ENCODE results near the gene ARHGAP4.

The ARHGAP4 gene
- 297 to 379 reads per million in 2 donors for total RNA-seq

DNA sequence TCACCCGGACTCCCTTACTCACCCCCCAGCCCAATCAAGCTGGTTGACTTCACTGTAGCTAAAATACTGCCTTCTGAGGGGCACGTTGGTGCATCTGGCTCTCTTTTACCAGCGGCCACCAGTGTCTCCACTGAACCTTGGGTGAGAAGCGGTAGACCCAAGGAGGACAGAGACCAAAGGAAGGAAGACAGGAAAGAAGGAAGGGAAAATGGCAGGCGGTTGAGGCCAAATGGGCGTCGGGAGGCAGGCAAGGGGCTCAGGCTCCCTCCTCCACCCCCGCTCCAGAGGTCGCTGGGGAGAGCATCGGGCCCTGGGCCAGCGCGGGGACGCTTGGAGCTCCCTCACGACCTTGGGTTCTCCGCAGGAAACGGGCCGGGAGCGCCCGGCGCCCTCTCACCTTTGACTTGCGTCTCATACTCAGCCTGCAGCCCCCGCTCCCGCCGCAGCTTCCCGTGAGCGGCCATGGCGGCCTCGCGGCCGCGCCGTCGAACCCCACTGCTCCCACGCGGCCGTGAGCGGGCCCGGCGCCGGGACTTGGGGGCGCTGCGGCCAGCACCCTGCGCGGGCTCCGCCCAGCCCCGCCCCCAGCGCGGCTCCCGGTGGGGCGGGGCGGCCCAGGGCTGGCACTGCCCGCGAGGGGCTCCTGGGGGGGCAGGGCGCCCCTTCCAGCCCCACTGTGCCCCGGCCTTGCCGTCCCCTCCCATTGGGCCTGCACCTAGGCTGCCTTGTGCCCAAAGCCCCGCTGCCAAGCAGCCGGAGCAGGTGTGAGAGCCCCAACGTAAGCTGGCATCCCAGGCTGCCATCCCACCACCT, at the start of gene ARHGAP4:
ARHGAP4 (minus strand) TSS at position 526 of the 813 bp plus-strand sequence; CDS start at position 464, 62 bp downstream.
- peak; percentile 49 for DNase-seq

DNA sequence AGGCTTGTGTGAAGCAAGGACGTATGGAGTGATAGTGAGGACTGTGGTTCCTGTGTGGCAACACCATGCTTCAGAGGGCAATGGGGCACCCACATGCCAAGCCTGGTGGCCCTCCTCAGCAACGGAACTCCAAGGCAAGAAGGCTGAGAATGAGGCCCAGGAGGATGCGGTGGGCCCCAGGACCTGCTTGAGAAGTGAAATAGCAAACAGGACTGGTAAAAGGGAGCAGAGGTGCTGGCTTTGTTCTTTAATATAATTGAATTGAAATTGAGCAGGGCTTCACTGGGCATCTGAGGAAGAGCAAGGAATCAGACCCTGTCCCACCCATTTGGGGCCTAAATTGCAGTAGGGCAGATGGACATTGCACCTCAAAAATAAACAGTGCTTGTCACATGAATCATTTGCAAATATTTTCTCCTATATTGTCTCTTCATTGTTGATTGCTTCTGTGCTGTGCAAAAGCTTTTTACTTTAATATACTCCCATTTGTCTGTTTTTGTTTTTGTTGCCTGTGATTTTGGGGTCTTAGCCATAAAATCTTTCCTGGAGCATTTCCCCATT, 48.7 kb upstream of the ARHGAP4 start:
- no peak for DNase-seq

DNA sequence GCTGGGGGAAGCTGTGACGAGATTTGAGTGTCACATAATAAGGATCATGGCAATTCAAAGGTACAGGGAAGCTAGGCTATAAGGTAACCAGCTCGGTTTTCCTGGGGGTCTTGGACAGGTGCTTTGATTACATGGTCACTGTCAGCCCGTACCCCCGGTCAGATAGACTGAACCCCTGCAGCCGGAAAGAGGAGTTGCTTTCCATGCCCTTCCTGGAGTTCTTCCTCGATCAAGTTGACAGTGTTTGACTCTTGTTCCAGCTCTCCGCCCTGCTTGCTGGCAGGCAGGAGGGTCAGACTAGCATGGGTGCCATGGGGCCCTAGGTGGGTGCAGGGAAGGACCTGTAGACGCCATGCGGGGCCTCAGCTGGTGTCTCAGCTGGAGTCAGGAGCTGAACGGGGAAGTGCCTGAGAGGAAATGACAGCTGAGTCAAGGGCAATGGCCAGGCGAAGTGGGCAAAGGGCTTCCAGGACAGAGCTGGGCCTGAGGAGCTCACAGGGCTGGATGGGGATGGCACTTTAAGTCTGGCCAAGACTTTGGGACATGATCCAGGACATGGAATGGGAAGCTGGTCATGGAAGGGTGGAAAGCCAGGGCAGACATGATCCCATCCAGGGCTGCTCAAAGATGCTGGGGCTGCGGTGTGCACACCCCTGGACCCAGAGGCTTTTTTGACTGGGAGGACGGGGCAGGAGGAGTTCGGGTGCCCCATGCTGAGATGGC, 48.1 kb upstream of the ARHGAP4 start:
- no peak for DNase-seq

DNA sequence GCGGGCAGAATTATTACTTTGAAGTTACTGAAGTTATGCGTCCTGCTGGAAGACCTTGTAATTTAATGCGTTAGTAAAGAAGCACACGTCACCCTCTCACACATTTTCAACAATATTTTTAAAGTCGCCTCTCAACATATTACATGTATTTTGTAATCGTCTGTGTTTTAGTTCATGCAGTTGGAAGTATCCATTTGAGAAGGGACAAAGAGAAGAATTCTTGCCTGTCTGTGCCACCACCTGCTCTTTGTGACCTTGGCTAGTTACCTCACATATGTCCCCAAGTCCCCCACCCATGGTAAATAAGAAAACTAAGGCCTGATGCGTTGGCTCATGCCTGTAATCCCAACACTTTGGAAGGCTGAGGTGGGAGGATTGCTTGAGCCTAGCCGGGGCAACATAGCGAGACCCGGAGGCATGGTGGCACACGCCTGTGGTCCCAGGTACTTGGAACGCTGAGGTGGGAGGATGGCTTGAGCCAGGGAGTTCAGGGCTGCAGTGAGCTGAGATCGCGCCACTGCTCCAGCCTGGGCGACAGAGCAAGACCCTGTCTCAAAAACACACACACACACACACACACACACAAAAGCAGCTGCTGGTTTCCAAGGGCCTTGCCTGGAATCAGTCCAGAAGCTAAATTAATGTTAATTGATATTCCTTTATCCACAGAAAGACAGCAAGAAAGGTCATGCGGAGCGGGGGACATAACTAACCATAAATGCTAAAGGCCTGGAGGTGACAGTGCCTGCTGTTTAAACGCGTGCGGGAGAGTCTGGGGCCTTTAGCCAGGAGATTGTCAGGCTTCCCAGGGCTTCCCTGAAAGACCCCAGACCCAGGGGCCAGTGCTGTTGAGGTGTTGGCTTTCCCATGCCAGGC, 47.3 kb upstream of the ARHGAP4 start:
- no peak for DNase-seq

DNA sequence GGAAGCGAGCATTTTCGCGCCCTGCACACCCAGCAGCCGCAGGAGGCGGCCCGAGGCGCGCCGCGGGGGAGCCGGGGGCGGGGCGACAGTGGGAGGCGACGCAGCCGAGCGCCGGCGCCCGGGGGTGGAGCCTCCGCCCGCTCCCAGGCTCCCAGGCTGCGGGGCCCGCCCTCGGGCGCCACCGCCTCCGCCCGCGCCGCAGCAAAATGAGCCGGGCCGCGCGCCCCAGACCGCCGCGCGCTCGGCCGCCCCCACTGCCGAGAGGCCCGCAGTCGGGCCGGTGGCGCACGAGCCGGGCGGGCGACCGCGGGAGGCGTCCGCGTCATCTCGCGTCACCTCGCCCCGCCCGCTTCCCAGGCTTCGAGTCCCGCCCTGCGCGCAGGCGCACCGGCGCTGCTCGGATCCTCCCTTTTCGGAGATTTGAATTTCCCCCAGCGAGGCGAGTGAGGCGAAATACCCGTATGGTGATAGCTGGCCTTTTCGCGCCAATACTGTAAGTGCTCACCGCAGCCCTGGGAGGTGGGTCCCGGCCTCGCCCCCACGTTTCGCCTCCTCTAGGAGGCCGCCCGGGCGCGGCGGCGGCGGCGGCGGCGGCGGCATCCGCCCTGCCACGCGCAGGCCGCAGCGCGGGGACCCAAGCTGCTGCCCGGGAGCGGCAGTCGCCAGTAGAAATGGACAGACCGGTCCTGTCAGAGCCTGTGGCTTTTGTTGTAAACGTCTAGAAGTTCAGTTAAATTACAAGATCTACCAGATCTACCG, 46.5 kb upstream of the ARHGAP4 start, which contains the start of gene TMEM187:
TMEM187 (plus strand) TSS at position 387 of the 759 bp plus-strand sequence. CDS start 9,309 bp downstream, outside the sequence.
- peak; percentile 89 for DNase-seq

DNA sequence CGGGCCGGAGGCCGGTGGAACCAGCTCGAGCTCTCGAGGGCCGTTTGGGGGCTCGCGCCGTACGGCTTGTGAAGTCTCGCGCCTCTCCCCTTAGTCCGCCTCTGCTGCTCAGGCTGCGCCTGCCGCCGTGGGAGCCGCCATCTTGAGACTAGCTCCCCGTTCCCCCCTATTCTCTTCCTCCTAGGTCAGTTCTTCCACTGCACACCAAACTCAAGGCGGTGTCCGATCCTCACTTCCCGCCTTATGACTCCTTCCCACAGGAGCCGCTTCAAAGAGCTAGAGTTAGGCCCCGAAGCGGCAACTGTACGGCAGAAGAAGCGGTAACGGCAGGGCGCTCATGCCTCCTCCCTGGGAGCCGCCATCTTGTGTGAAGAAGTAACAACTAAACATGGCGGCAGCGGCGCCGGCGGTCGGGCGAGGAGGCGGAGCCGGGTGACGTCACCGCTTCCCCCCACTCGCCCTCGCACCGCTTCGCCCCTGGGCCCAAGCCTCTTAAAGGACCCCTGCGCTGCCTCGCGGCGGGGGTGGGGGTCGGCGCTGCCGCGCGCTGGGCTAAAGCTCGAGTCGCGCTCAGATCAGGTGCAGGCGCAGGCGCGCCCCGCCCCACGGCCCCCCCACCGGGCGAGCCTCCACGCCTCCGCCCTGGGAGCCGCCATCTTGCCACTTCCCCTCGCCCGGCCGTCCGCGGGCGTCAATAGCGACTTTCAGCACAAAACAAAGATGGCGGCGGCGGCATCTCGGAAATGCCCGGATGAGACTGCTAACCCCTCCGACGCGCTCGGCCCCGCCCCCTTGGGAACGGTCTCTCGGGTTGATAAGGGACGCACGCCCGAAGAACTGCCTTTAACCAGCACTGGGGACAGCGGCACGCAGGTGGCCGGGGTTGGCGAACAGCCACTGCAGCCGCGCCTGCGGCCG, 45.6 kb upstream of the ARHGAP4 start, which contains the start of gene HCFC1:
HCFC1 (minus strand) TSS at position 369 of the 918 bp plus-strand sequence. CDS start 978 bp downstream, outside the sequence.
- peak; percentile 89 for DNase-seq

DNA sequence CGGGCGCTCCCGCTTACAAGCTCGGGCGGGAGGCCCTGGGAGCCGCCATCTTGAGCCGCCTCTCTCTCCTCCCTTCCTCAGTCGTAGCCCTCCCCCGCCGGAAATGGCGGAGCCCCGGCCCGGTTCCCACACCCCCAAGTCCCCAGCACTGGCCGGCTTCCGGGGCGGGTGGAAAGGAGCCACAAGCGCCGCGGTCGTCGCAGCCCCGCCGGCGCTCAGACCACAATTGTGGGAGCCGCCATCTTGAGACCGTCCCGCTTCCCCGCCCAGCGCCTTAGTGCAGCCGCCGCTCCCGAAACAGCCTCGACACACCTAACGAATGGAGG, 45.0 kb upstream of the ARHGAP4 start:
- peak; percentile 84 for DNase-seq

DNA sequence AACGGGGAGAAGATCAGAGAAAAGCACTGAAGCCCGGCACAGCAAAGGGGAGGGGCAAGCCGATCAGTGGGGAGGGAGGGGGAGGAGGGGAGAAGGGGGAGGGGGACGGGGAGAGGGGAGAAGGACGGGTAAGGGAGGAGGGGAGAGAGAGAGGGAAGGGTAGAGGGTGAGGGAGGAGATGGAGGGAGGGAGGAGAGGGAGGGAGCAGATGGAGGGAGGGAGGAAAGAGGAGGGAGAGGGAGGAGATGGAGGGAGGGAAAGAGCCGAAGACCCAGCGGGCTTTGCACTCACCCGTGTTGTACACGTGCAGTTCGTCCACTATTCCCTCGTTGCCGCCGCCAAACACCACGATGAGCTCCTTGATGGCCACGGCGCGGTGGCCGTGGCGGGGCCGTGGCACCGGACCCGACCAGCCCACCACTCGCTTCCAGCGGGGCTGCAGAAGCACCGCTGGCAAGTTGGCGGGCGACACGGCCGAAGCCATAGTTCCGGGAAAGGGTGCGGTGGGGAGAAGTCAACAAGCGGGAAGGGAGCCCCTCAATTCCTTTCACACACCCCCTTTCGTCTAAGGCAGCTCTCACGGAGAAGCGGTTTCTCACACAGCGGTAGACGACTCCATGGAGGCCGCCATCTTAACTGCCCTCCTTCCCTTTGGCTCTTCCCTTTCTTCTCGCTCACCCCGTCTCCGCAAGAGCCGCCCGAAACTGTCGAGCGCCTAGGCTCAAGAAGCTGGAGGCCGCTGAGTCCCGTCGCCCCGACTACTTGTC, 44.5 kb upstream of the ARHGAP4 start:
- DNase-seq = no peak

DNA sequence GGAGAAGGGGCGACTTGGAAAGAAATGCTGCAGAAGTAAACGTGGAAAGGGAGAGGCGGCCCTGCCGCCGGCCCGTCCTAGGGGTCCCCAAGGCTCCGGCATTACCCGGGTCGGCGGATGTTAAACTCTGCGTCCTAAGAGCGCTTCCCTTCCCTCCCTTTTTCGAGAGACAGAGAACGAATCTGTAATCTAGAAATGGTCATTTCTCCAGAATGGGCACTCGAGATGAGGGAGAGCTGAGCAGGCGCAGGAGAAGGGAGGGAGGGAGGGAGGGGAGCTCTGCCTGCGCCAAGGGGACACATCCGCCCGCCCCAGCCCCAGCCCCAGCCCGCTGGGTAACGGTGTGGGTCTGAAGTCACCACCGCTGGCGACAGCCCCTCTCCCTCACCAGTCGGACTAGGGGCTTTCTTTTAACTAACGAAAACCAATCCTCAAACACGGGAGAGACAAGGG, 43.9 kb upstream of the ARHGAP4 start:
- no peak for DNase-seq

DNA sequence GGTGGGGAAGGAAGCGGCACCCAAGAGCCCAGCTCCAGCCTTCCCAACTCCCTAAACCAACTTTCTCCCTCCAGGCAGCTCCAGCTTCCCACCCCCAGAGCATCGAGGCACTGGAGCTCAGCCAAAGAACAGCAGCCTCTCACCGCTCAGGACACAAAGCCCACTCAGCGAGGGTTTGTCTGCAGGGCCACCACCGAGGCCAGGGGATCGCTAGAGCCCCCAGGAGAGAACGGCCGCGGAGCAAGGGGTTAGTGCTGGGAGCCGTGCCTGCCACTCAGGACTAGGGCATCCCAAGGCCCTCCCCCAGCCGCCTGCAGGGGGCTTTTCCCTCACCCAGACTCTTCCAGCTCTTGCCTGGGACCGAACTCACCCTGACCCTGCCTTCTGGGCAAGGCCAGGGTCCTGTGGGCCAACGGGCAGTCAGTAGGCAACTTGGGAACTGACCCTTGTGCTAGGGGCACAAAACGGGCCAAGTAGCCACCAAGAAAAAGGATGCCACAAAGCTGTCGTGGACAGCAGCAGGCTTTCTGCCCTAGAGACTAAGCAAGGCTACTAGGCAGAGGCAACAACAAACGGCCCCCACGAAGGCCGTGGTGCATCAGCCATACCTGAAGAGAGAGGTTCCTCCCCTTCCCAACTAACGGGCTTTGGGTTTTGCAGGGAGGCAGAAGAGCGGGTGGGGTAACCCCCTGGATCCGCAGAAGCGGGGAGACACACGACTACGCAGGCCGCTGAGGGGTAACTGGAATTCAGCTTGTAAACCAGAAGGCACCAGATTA, 43.2 kb upstream of the ARHGAP4 start:
- DNase-seq = no peak

DNA sequence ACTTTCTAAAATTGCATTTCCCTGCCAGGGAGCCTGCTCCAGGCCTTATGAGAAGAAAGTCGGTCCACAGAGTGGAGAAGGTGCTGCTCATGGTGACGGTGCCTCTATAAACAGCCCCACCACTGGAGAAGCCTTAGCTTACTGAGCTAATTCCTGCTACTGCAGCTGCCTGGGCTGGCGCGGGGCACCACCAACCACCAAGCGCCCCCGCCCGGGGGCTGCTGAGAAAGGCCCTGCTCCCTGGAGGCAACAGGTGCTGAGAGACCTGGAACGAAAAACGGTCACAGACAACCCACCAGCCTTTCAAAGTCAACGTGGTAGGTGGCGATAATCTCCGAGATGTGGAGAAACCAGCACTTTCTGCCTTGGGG, 42.7 kb upstream of the ARHGAP4 start:
- DNase-seq = no peak

DNA sequence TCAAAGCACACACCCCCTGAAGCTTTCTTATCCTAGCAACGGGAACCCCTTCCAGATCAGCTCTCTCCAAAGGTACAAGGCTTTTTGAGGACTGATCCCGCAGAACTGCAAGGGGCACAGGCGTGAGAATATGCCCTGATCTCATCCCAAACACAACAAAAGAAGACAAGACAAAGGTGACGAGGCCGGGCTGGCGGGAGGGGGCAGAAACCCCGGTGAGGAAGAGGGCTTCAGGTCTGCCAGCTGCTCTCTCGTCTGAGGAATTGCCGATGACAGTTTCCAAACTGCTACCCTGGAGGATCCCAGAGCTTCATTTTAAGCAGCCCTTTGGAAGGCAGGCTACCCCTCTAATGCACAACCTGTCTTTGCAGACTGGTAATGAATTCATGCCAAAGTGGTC, 42.2 kb upstream of the ARHGAP4 start:
- no peak for DNase-seq

DNA sequence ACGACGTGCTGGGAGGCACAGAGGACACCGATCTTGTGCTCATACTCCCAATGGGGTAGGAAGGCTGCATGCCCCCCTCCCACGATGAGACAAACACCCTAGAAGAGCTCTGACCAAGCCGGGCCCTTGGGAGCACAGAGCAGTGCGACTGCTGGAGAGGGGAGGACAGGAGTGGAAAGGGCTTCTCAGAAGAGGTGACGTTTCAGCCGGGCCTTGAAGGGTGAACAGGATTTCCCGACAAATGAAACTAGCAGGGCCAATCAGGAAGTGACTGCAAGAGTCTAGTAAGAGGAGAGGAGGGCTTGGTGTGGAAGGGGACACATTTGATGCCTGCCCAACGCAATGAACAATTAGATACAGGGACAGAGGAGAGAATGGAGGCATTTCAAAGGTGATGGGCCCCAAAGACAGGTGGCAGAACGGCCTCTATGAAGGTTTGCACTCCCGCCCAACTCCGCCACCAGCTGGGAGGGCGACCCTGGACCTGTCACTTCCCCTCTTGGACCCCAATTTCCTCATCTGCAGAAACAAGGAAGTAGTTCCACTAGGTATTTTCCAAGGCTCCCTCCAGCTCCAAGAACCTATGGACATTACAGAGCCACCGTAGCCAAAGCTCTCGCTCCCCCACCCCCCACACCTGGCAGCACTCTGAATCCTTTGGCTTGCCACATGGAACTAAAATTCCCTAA, 41.6 kb upstream of the ARHGAP4 start:
- DNase-seq = no peak

DNA sequence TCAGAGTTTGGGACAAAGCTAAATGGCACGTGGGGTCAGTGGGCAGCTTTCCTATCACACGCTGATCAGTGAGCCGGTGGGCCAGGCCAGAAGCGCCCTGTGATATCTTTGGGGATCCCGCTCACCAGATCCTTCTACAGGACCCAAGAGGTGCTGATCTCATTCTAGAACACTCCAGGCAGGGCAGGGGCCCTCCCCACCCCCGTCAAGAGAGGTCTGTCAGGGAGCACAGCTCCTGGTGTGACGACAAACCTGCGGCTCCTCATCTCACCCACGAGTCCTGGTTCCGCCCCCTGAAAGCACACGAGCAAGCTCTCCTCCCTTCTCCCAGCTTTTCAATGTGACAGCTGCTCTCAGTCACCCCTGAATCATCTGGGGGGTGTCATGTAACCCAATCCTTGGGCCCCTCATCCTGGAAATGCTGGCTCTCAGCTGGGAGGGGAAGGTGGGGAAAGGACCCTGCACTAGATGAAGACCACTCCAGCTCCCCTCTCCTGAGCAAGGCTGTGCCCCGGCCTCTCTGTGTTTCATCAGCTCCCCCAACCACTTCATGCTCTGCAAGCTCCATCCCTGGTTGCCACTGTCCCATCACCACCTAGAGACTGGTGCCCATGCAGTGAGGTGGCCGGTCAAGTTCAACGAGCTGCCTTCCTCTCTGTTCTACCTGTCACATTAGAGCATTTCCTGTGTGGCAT, 40.9 kb upstream of the ARHGAP4 start:
- no peak for DNase-seq

DNA sequence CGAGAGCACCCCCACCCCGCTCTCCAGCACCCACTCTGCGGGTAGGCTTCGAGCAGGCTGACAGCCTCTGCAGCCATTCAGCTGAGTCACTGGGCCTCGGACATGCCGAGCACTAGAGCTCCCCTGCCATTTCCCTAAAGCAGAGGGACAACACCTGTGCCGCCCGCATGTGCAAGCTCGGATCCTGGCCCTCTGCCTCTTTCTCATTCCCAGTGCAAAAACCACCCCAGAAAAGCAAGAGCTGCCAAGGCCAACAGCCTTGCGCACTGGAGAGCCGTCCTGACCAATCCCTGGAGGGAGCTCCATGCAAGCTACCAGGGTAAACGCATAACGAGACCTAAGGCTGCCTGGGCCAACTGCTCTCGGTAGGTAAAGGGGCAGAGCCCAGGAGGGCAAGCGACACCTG, 40.2 kb upstream of the ARHGAP4 start:
- DNase-seq = no peak

DNA sequence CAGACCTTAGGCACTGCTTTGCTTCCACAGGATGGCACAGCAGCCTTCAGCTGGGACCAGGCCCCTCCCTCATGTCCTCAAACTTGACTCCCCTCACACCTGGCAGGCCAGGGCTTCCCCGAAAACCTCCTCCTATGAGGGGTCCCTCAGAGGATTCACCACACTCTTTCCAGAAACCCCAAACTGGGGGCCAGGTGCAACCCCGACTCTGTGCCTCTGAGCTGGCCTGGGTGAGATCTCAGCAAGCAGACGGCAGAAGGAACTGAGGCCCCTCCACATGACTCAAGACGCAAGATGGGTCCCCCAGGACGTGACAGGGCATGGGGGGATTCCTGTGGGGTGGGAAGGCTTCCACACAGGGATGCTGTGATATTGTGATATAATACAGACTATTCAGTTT, 39.3 kb upstream of the ARHGAP4 start:
- DNase-seq = no peak

DNA sequence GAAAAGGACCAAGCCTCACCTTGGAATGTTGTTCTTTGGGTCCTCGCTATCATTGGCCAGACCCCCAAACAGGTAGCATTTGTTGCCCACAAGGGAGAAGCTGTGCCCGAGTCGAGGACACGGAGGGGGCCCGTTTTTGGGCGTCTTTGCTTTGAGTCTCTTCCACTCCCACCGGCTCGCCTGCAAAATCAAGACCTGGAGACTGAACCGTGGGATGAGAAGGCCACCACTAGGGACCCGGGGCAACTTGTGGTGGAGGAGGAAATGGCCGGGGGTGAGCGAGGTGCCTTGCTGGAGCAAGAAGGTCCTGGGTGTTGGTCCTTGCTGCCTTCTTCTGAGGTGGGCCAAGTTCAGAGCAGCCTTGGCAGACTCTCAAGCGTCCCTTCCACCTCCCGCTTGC, 38.0 kb upstream of the ARHGAP4 start:
- DNase-seq = no peak

DNA sequence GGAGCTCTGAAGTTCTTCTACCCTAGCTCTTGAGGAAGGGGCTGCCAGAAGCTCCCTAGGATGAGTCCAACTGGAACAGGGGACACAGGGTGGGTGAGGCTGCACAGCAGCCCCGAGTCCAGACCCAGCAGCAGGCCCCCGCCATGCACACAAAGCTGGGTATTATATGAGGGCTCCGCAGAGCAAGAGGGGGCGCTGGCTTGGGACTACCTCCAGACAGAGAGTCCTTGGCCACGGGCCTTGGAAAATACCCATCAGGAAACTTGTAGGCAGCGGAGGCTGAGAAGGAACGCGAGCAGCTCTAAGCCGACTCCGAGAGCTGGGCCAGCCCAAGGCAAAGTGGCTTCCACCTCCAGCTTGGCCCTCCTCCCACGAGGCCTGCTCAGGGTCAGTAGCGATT, 37.5 kb upstream of the ARHGAP4 start:
- no peak for DNase-seq
